HG02981 (cell line): ENCODE results near the gene KCNE3.

Source experiments
- ATAC-seq: cut with Tn5 transposase; IDR thresholded peaks from one replicate; pipeline ENCODE4 v1.9.1; 2021; ENCODE audit warnings: mild to moderate bottlenecking, moderate library complexity; ENCODE audit not compliant: unreplicated experiment

The KCNE3 gene

GRCh38 chr11:74471668-74472429 lies 4.5 kb upstream of the KCNE3 start:
- ATAC-seq: no peak

- no peak for ATAC-seq
These were observed 3.7 kb upstream of the KCNE3 start for GRCh38 chr11:74471037-74471436.

GRCh38 chr11:74470526-74470925 lies 3.2 kb upstream of the KCNE3 start:
- ATAC-seq: no peak

- no peak for ATAC-seq
These were observed 1.6 kb upstream of the KCNE3 start for GRCh38 chr11:74468936-74469335.

- no peak for ATAC-seq
These were observed 1.2 kb upstream of the KCNE3 start for GRCh38 chr11:74468521-74468920.

- ATAC-seq: no peak
These were observed 709 bp upstream of the KCNE3 start for GRCh38 chr11:74468058-74468457.

GRCh38 chr11:74465291-74465708 lies 2.0 kb downstream of the KCNE3 start:
- no peak for ATAC-seq

GRCh38 chr11:74464746-74465145 lies 2.6 kb downstream of the KCNE3 start:
- no peak for ATAC-seq

GRCh38 chr11:74463216-74463615 lies 4.1 kb downstream of the KCNE3 start:
- ATAC-seq: no peak

- ATAC-seq: no peak
These were observed 4.7 kb downstream of the KCNE3 start for GRCh38 chr11:74462631-74463030.

- ATAC-seq: no peak
These were observed 5.3 kb downstream of the KCNE3 start for GRCh38 chr11:74462009-74462408.

GRCh38 chr11:74460481-74461154 lies 6.7 kb downstream of the KCNE3 start:
- ATAC-seq: no peak

- ATAC-seq: no peak
These were observed 7.3 kb downstream of the KCNE3 start for GRCh38 chr11:74460065-74460464.

- ATAC-seq: no peak
These were observed 7.8 kb downstream of the KCNE3 start for GRCh38 chr11:74459584-74459983.

- ATAC-seq: no peak
These were observed 10.0 kb downstream of the KCNE3 start for GRCh38 chr11:74457356-74457755.

GRCh38 chr11:74453373-74453975 lies 13.9 kb downstream of the KCNE3 start:
- ATAC-seq: no peak

GRCh38 chr11:74452366-74452765 lies 15.0 kb downstream of the KCNE3 start:
- no peak for ATAC-seq

GRCh38 chr11:74450318-74450717 lies 17.0 kb downstream of the KCNE3 start:
- no peak for ATAC-seq

- ATAC-seq: peak; percentile 66
These were observed 17.9 kb downstream of the KCNE3 start for GRCh38 chr11:74449369-74449931.

GRCh38 chr11:74447720-74448119 lies 19.6 kb downstream of the KCNE3 start:
- no peak for ATAC-seq

- no peak for ATAC-seq
These were observed 20.8 kb downstream of the KCNE3 start for GRCh38 chr11:74446532-74446938.
